CD1c-positive myeloid dendritic cell (primary cell): ENCODE measurements around the gene MAPK12.
"Not testable (repeated sequence)": the region's sequence is repeated elsewhere in the genome, so short reads cannot be mapped to it uniquely, and the experiment has no call there.

Experiments used
- DNase-seq: peaks from one replicate; pipeline ENCODE4 v3.0.0-alpha.2; 2016; ENCODE audit errors: extremely low spot score

The MAPK12 gene

GRCh38 chr22:50282361-50283155 lies 21.1 kb upstream of the MAPK12 start:
- DNase-seq = no peak

GRCh38 chr22:50281957-50282356 lies 20.5 kb upstream of the MAPK12 start:
- DNase-seq = no peak

GRCh38 chr22:50281384-50281760 lies 19.9 kb upstream of the MAPK12 start:
- no peak for DNase-seq

- DNase-seq = no peak
These were observed 19.4 kb upstream of the MAPK12 start for GRCh38 chr22:50280708-50281383.

- no peak for DNase-seq
These were observed 18.7 kb upstream of the MAPK12 start for GRCh38 chr22:50280022-50280707.

GRCh38 chr22:50278956-50279619 lies 17.6 kb upstream of the MAPK12 start:
- DNase-seq = no peak

GRCh38 chr22:50278461-50278860 lies 17.0 kb upstream of the MAPK12 start:
- DNase-seq = no peak

GRCh38 chr22:50277761-50278160 lies 16.3 kb upstream of the MAPK12 start:
- no peak for DNase-seq

GRCh38 chr22:50276143-50276542 lies 14.7 kb upstream of the MAPK12 start:
- peak; percentile 60 for DNase-seq

GRCh38 chr22:50275181-50276055 lies 13.9 kb upstream of the MAPK12 start:
- no peak for DNase-seq

GRCh38 chr22:50274771-50275170 lies 13.3 kb upstream of the MAPK12 start:
- no peak for DNase-seq

- DNase-seq = peak; percentile 48
These were observed 12.8 kb upstream of the MAPK12 start for GRCh38 chr22:50274311-50274710.

GRCh38 chr22:50273781-50274180 lies 12.3 kb upstream of the MAPK12 start:
- DNase-seq = not testable (repeated sequence)

- DNase-seq = not testable (repeated sequence)
These were observed 11.9 kb upstream of the MAPK12 start for GRCh38 chr22:50273352-50273751.

GRCh38 chr22:50272044-50272802 lies 10.7 kb upstream of the MAPK12 start:
- DNase-seq = no peak

GRCh38 chr22:50271519-50271970 lies 10.1 kb upstream of the MAPK12 start:
- peak; percentile 59 for DNase-seq

- DNase-seq = peak; percentile 62
These were observed 9.3 kb upstream of the MAPK12 start for GRCh38 chr22:50270666-50271394.

GRCh38 chr22:50269970-50270665 lies 8.6 kb upstream of the MAPK12 start, which contains the start of gene MAPK11:
TSS of gene MAPK11 (minus strand) at chr22:50270380. CDS start at chr22:50270292, 88 bp downstream.
- peak; percentile 59 for DNase-seq

GRCh38 chr22:50269573-50269969 lies 8.1 kb upstream of the MAPK12 start:
- DNase-seq = no peak
